IPS-NIHi7 (cell line): ENCODE data around the gene KREMEN2.

ENCODE experiments used
- DNase-seq: peaks from one replicate; pipeline ENCODE4 v3.0.0; 2012; ENCODE audit warnings: mixed read lengths; ENCODE audit errors: extremely low spot score

Gene KREMEN2

DNA sequence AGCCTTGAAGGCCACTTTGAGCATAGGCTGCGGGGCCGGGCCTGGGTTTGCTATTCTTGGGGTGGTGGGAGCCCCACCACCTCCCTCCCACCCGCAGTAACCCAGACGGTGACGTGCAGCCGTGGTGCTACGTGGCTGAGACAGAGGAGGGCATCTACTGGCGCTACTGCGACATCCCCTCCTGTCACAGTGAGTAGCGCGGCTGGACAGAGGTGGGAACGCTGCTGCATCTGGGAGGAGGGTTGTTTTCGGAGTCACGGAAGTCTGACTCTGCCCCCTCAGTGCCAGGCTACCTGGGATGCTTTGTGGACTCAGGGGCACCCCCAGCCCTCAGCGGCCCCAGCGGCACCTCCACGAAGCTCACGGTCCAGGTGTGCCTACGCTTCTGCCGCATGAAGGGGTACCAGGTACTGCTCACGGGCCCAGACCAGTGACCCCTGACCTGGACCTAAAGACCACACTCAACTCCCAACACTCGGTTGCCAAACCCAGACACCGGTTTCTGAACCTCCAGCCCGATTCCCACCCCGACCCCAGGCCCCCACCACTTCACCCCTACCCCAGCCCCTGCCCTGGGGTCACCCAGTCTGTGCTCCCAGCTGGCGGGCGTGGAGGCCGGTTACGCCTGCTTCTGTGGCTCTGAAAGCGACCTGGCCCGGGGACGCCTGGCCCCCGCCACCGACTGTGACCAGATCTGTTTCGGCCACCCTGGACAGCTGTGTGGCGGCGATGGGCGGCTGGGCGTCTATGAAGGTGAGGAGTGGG lies 2.1 kb downstream of the KREMEN2 start:
- DNase-seq = no peak

DNA sequence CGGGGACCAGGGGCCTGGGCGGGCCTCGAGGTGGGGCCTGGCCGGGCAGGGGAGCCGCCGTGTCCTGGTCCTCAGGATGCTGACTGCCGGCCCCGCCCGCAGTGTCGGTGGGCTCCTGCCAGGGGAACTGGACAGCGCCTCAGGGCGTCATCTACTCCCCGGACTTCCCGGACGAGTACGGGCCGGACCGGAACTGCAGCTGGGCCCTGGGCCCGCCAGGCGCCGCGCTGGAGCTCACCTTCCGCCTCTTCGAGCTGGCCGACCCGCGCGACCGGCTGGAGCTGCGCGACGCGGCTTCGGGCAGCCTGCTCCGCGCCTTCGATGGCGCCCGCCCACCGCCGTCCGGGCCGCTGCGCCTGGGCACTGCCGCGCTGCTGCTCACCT lies 2.7 kb downstream of the KREMEN2 start:
- DNase-seq = no peak

DNA sequence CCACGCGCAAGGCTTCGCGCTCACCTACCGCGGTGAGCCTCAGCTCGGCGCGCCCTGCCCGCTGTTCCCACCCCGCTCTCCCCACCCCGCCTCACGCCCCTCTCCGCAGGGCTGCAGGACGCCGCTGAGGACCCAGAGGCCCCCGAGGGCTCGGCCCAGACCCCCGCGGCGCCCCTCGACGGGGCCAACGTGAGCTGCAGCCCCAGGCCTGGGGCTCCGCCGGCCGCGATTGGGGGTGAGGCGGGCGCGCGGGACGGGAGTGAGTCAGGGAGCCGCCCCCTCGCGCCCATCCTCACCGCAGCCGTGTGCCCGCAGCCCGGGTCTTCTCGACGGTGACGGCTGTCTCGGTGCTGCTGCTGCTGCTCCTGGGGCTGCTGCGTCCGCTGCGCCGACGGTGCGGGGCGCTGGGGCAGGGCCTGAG lies 3.1 kb downstream of the KREMEN2 start:
- no peak for DNase-seq

DNA sequence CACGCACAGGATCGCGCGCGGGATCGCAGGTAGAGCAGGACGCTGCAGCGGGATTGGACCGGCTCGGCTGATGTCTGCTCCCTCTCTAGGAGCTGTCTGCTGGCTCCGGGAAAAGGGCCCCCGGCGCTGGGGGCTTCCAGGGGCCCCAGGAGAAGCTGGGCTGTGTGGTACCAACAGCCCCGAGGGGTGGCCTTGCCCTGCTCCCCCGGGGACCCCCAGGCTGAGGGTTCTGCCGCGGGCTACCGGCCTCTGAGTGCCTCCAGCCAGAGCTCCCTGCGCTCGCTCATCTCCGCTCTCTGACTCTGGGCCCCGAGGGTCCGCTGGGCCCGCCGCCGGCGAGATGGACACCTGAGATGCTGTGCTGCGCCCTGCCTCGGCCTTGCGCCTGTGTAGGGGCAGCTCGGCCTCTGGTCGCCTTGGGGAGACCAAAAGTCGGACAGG lies 3.7 kb downstream of the KREMEN2 start:
- no peak for DNase-seq

DNA sequence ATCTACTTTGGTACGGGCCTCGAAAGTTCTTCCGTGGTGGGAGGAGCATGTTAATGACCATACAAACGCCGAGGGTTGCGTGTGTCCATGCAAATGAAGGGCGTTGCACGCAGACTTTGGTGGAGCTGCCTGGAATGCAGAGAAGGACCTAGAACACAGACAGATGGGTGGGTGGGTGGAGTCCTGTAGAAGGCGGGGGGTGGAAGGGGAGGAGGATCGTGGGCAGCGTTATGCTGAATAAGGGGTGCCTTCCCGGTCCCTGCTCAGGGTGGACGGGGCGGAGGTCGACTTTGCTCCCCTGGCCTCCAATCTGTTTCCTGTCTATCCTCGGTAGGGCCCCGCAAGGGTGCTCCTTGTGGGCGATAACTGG lies 4.3 kb downstream of the KREMEN2 start:
- DNase-seq = no peak

DNA sequence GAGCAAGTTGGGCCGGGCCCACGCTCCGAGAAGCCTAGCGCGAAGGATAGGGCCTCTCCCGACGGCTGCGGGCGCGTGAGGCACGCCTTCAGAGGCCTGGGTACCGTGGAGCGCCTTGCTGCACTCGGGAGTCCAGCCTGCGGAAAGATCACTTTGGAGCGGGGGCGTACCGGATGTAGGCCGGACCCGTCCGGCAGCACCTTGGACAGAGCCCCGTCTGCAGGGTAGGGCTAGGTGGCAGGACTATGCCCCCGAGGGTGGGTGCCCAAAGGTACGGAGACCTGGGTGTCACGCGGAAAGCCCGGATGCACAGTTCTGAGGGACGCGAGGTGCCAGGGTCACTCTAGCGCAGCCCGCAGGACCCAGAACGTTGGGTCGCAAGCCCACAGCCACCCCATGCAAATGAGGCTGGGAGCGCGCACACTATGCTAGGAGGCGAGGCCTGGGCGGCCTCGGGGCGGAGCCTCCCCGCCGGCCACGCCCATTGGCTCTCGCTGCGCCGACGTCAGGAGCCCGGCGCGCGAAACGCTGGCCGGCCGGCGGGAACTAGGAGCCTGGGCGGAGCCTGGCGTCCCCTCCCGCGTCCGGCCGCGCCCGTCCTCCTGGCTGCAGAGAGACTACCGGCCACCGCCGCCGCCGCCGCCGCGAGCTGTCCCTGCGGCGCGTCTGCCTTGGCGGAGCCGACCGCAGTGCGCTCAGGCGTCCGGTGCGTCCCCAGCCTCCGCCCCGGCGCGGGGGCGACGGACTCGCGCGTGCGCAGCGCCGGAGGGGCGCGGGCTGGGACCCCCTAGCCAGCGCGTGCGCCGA lies 4.9 kb downstream of the KREMEN2 start, which contains the start of gene PAQR4:
PAQR4 (plus strand) TSS at position 611 of the 807 bp plus-strand sequence. CDS start 327 bp downstream, outside the sequence.
- peak; percentile 89 for DNase-seq

DNA sequence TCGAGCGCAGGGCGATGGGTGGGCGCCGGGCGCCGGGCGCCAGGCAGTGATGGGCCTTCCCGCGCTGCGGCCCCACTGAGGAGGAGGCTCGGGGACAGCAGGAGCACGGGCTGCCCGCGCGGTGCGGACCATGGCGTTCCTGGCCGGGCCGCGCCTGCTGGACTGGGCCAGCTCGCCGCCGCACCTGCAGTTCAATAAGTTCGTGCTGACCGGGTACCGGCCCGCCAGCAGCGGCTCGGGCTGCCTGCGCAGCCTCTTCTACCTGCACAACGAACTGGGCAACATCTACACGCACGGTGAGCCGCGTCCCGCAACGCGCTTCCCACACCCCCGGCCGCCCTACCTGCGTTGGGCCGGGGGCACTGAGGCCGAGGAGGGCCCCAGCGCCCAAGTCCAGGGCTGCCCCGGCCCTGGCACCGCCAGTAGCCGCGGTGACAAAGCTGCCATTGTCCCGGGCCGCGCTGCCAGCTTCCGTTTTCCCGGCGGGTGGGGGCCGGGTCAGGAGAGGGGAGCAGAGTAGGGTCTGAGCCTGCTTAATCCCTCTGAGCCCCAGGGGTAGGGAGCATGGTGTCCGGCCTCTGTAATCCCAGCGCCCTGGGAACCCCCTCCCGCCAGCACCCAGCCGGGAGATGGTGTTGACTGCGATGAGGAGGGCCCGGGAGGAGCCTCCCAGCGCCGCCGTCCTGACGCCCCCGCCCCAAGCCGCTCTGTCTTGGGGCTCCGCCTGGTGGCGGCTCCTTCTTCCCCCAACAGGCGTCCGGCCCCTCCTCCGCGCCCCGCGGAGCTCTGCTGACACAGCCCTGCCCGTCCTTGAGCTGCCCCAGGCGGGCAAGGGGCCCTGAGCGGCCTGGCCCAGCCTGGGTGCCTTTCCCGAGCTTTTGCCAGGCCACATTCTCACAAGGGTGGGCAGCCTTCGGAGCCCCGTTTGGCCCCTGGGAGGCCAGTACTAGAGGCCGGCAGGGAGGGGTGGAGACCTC lies 5.8 kb downstream of the KREMEN2 start:
- DNase-seq = peak; percentile 83

DNA sequence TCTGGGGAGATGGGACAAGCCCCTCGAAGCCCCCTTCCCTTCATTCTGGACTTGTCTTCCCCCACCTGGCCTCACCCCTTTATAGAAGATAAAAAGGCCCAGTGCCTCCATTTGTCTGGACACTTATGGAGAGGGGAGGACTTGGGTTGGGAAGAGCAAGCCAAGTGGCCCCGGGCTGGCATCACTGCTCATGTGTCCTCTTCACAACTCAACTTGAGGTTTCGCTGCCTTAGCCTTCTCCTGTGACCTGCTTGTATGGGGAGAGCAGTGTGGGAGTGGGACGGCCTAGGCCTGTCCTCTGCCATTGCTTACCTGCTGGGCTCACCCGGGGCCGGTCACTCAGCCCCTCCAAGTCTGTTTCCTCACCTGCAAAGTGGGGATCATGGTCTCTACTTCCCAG lies 6.5 kb downstream of the KREMEN2 start:
- no peak for DNase-seq

DNA sequence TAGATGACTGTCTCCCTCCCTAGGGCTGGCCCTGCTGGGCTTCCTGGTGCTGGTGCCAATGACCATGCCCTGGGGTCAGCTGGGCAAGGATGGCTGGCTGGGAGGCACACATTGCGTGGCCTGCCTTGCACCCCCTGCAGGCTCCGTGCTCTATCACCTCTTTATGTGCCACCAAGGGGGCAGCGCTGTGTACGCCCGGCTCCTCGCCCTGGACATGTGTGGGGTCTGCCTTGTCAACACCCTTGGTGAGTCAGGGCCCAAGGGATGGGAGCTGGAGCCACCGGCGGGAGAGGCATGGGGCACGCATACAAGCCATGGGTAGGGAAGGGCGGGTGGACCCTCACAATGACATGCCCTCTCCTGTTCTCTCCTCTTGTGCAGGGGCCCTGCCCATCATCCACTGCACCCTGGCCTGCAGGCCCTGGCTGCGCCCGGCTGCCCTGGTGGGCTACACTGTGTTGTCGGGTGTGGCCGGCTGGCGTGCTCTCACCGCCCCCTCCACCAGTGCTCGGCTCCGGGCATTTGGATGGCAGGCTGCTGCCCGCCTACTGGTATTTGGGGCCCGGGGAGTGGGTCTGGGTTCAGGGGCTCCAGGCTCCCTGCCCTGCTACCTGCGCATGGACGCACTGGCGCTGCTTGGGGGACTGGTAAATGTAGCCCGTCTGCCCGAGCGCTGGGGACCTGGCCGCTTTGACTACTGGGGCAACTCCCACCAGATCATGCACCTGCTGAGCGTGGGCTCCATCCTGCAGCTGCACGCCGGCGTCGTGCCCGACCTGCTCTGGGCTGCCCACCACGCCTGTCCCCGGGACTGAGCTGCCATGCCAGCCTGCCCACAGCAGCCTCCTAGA lies 7.3 kb downstream of the KREMEN2 start:
- no peak for DNase-seq

DNA sequence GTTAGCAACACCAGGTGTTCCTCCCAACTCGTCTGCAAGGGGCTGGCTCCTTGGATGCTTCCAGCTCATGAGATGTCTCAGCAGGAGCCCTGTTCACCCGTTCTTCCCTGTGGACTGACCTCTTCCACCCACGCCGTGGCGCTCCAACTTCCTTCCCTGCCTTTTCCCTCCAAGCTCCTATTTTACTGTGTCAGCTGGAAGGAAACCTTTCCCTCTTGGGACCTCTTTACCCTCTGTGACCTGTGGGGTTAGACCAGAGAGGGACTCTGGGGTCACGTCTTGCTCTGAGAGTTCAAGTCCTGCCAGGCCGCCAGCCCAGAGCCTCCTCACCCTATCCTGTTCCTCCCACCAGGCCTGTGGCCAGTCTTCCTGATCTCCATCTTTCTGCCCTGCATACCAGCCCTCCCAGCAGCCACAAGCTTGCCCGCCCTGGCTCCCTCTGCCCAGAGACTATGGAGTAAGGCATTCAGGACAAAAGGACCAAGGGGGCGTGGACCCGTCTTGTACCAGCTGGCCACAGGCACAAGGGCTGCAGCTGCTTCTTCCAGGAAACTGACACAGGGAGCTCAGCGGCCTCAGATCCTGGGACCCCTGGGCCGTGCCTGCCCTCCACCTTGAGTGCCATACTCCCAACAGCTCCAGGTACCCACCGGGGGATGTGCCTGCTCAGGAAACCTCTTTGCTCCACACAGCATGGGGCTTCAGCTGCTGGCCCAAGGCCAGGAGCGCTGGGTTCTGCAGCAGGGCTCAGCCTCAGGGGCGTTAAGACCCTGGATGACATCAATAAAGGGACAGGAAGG lies 8.1 kb downstream of the KREMEN2 start:
- DNase-seq = no peak

DNA sequence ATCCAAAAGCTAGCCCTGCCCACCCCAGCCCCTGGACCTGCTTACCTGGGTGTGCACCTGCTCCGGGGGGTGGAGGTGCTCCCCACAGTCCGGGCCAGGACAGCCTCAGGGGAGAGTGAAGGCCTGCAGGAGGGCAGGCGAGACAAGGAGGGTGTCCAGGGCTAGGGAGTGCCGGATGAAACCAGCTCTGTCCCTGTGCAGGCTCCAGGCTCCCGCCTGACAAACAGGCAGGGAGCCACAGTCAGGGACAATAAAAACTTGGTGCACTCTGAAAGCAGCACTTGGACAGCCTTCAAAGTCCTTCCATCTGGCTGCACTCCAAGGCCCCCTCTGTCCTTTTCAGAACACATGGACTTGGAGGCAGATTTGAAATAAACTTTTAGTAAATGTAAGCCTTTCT lies 9.0 kb downstream of the KREMEN2 start:
- no peak for DNase-seq

DNA sequence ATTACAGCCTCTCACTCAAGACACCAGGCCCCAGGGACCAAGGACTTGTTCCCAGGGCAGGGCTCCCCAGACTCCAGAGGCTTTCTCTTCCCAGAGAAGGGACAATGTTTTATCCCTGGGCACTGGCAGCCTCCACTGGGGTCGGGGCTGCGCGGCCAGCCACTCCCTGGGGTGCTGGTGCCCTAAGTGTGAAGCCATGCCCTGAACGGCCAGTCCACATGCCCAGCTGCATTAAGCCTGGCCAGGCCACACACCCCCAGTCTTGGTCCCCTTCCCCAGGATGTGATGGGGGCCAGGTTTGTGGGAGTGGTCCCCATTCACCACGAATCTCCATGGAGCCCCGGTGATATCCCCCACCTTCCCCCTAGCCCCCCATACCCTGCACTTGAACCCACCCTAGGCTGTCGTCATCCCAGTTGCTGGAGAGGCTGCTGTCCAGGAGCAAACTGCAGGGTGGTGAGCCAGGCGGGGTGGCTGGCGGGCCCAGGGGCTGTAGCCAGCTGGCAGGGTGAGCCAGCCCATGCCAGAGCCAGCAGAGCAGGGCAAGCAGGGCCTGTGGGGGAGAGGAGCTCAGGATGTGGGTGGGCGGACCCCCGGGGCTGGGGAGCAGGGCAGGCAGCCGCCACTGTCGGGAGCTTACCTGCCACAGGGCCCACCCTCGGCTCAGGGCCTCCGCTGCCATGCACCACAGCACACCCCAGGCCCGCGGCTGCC lies 9.7 kb downstream of the KREMEN2 start:
- DNase-seq = no peak

DNA sequence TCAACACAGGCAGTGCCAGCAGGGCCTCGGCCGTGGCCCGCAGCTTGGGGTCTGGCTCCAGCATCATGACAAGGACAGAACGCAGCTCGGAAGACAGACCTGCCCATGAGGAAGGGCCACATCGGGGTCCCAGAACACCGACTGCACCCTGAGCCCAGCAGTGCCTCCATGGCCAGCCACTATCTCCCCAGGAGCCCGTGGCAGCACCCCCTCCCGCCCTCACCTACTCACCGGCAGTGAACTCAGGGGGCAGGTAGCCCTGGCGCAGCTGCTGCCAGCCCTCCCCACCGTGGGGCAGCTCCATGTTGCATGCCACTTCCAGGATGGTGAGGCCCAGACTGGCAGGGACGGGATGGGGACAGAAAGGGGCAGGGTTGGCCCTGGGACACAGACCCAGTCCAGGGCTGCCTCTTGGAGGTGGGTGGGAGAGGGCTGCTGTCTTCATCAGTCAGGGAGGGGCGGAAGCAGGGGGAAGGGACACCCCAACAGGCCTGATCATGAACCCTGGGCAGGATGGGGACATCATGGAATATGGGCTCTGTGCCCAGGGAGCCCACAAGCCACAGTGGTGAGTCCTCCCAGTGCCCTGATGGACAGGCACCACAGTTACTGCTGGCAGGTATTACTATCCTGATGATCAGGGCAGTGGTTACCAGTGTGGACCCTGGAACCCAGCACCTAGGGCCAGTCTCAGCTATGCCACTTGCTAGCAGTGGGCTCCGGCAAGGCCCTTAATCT lies 10.4 kb downstream of the KREMEN2 start:
- DNase-seq = no peak

DNA sequence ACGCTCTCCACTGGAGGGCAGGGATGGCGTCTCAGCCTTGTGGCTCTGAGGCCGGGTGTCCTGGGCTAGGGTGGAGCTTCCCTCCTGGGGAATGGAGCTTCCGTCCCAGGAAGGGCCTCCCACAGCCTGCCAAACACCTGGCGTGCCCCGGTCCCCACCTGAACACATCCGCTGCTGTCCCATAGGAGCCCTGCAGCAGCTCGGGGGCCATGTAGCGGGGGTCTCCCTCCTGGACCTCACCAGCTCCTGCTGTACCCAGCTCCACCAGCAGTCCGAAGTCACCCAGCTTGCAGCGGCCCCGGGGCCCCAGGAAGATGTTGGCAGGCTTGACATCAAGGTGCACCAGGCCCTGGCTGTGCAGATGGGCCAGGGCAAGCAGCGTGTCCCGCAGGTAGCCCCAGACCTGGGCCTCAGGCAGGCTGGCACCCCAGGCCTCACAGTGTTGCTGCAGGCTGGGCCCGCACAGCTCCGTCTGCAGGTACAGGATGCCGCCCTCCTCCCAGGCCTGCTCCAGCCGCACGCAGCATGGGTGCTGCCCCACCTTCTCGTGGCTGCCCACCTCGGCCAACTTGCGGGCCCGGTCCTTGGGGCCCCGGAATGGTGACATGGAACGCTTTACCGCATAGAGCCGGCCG lies 11.2 kb downstream of the KREMEN2 start:
- DNase-seq = no peak

DNA sequence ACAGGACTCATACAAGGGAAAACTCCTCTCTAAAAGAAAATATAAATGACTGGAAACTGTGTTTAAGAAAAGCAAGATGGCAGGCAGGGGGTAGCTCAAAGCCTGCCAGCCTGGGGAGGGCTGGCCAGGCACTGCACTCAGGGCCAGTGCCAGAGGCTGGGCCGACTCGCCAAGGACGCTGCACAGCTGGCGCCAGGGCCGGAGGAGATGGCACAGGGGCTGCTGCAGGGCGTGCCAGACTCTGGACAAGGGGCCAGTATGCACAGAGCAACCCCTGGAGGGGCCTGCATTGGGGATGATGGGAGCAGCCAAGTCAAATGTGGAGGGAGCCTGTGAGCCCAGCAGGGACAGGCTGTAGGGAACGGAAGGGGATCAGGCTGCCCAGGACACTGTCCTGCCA lies 12.1 kb downstream of the KREMEN2 start:
- DNase-seq = no peak

DNA sequence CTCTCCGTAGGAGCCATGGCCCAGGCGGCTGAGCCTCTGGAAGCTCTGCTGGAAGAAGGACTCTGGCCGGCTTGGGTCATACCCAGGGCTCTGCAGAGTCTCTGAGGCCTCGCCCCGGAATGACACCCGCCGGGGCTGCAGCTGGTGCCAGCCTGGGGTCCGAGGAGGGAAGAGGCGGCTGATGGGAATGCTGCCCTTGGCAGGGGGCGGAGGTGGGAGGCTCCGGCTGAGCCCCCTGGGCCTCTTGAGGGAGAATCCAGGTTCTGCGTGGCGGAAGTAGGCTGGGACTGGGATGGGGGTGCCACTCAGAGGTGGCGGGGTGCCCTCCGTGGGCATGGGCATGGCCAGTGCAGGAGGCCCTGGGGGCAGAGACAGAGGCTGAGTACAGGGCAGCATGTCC lies 12.6 kb downstream of the KREMEN2 start:
- DNase-seq = no peak

DNA sequence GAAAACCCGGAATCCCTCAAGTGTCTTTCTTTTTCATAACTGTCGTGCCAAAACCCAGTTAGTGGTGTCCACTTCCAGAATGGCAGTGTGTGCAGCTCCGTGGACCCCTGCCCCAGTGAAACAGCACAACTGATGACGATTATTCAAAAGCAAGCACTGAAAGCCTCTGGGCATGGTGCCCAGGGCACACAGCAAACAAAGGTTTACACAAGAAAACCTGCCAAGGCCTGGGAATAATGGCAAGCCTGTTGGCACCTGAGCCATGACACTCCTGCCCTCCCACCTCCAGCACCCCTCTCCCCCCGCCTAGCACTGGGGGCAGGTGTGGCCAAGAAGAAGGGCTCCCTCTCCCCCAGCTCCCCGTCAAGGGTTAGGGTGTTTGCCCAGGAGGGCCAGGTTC lies 13.4 kb downstream of the KREMEN2 start:
- DNase-seq = no peak

DNA sequence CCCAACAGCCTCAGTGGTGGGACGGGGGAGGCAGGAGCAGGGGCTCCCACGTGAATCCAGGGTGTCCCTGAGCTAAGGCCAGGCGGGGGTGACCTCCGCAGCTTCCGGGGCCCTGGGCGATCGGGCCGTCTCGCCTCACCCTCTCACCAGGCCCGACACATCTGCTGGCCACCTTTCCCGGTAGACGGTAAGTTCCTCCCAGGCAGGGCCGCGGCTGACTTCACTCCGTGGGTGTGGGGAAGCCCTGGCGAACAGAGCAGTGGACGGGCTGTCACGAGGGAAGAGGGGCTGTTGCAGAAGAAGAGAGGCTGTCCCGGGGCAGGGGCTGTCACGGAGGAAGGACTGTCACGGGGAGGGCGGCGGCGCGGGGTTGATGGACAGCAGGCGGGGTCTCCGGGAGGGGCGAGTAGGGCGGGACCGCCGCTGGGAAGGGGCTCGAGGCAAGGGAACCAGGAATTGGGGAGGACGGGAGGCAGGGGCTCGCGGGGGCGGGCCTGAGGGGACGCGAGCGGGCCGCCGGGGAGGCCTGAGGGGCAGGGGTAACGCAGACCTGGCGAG lies 15.7 kb downstream of the KREMEN2 start:
- DNase-seq = peak; percentile 61
